ENCODE data around the gene FAM163B.
"Not testable (repeated sequence)": the region's sequence is repeated elsewhere in the genome, so short reads cannot be mapped to it uniquely, and the experiment has no call there.

FAM163B gene

DNA sequence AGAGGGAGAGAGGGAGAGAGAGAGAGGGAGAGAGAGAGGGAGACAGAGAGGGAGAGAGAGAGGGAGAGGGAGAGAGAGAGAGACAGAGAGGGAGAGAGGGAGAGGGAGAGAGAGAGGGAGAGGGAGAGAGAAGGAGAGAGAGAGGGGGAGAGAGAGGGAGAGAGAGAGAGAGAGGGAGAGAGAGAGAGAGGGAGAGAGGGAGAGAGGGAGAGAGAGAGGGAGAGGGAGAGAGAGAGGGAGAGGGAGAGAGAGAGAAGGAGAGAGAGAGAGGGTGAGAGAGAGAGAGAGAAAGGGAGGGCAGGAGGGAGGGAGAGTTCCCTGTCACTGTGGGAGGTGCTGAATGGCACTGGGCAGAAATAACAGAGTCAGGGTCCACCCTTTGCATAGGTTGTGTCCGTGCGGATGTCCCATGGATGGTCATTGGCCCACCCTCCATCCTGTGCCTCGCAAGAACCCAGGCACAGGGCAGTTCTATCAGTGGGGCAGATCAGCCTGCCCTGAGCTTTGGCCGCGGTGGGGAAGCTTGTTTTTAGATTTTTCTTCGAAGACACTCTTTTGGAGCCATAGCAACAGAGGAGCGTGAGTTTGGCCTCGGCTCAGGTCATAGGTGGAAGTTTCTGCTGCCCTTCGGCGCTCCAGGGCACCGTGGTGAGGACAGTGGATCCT, 44.6 kb downstream of the FAM163B start:
- DNase-seq = no peak

DNA sequence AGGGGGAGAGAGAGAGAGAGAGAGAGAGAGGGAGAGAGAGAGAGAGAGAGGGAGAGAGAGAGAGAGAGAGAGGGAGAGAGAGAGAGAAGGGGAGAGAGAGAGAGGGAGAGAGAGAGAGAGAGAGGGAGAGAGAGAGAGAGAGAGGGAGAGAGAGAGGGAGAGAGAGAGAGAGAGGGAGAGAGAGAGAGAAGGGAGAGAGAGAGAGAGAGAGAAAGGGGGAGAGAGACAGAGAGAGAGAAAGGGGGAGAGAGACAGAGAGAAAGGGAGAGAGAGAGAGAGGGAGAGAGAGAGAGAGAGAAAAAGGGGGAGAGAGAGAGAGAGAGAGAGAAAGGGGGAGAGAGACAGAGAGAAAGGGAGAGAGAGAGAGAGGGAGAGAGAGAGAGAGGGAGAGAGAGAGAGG, 45.4 kb downstream of the FAM163B start:
- not testable (repeated sequence) for DNase-seq

DNA sequence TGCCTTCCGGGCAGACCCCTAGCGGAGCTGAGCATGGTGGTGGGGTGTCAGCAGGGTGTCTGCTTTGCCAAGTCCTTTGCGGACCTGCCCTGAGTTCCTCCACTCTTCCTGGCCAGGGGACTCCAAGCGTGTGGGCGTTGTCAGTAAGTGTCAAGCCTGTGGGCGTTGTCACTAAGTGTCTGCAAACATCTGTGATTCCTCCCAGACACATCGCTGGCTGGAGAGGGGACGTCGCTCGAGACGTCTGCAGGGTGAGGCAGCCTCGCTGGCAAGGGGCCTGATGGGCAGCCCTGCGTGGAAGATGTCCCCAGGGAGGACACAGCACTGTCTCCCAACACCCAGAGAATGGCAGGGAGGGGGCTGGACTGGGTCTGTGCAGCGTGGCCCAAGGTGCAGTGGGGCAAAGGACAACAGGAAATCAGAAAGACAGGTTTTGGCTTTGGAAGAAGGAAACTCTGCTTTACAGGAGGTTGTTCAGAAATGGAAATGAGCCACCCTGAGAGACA, 45.8 kb downstream of the FAM163B start:
- DNase-seq = no peak

DNA sequence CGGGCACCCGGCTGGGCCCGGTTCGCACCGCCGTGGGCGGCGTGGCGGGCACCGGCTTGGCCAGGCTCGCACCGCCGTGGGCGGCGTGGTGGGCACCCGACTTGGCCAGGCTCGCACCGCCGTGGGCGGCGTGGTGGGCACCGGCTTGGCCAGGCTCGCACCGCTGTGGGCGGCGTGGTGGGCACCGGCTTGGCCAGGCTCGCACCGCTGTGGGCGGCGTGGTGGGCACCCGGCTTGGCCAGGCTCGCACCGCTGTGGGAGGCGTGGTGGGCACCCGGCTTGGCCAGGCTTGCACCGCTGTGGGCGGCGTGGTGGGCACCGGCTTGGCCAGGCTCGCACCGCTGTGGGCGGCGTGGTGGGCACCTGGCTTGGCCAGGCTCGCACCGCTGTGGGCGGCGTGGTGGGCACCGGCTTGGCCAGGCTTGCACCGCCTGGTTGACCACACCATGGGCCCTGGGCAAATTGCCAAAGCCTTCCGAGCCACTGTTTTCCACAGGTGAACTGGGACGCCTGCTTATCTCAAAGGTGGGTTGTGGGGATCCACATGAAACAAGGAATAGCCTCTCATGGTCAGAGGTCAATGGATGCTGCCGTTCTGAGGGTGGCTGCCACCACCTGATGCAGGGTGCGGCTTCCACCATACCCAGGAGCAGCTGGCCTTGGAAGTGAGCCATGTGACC, 46.4 kb downstream of the FAM163B start:
- DNase-seq = no peak

DNA sequence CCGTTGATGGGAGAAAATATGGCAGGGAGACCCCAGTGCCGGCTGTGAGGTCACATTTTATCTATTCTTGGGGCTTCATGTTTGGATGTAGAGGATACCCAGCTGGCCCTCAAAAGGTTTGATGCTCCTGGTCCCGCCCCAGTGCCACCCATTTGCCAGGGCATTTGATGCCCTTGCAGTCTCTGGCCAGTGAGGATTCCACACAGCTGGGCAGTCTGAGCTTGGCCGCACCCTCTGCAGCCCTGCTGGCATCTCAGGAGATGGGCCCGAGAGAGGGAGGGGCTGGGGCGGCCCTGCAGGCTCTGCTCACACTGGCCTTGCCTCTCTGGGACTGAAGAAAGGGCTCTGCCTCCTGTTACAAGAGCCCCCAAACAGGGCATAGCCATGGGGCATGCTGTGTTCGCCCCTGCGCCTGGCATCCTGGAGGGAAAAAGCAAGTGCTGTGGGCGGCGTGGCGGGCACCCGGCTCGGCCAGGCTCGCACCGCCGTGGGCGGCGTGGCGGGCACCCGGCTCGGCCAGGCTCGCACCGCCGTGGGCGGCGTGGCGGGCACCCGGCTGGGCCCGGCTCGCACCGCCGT, 47.1 kb downstream of the FAM163B start:
- no peak for DNase-seq

DNA sequence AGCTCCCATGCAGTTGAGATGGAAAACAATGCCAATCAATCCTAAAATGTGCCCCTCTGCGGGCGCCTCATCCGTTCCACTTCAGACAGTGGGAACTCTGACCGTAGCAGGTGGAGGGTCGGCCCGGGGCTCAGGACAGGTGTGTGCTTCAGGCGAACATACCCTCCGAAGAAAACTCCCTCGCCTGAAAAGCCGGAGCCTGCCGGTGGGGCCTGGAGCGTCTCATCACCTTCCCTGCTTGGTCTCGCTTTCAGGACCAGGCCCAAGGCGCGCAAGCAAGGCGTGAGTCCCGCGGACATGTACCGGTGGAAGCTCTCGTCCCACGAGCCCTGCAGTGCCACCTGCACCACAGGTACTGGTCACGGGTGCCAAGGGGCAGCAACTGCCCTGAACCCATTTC, 48.2 kb downstream of the FAM163B start:
- no peak for DNase-seq

DNA sequence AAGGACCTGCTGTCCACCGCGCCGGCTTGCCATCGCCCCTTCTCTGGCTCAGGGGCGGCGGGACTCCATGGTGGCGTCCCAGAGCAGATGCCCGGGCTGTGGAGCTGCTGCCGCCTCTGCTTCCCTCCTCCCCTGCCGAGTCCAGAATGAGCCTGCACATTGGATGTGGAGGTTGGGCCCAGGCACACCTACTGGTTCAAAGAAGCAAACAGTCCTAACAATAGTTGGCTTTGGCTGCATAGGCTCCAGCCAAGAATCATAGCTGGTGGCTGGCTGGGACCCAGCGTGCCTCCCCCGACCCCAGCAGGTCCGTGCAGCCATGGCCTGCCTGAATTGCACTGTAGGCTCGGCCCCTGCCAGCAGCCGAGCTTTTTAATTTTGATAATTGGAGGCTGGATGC, 48.9 kb downstream of the FAM163B start:
- DNase-seq = no peak

DNA sequence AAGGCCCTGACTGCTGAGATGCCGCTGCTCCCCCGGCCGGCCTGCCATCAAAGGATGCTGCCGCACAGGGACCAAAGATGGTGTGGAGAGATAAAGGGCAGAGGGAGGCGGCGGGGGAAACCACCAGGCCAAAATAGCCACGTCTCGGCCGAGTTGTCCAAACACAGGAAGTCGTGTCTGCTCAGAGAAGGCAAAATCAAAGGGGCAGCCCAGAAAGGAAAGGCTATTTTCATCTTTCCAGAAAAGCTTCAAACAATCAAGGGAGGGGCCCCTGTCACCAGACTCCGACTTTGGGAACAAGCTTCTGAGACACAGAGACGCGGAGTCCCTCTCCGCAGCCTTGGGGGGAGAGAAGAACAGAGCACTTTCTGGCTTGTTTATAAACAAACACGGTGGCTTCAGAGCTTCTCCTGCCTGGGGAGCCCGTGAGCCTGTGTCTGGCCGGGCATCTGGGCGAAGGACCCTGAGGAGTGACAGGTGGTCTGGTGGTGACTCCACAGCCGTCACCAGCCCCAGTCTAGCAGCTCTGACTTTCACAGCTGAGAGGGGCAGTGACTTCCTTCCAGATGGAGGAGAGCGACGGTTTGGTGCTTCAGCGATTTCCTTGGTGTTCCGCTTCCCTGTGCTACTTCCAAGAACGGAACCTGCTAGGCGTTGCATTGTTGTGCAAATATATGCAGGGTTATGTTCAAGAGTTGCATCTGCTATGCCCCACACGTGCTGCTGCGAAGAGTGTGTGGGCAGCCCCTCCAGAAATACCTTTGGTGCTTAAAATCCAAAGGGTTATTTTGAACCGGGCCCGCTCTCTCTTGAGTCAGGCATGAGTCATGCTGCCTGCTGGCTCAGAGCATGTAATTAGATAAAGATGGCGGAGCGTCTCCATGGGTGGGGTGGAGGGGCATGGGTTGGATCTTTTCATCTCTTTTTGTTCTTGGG, 50.7 kb downstream of the FAM163B start:
- DNase-seq = no peak

DNA sequence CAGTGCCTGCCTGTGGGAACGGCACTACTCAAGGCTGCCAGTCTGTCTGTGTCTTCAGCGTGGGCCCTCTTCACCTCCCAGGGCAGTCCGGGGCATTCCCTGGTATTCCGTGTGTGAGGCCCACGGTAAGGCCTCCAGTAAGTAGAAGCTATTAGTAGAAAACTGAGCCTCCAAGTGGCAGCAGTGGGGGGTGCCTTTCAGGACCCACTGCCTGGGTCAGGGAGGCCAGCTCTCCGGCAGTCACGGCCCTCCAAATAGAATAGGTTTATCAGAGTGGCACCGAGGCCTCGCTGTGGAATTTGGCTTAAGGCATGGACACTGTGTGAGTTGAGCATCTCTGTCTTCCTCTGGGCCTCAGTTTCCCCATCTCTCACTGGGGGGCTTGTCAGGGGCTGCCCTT, 51.6 kb downstream of the FAM163B start:
- DNase-seq = no peak

DNA sequence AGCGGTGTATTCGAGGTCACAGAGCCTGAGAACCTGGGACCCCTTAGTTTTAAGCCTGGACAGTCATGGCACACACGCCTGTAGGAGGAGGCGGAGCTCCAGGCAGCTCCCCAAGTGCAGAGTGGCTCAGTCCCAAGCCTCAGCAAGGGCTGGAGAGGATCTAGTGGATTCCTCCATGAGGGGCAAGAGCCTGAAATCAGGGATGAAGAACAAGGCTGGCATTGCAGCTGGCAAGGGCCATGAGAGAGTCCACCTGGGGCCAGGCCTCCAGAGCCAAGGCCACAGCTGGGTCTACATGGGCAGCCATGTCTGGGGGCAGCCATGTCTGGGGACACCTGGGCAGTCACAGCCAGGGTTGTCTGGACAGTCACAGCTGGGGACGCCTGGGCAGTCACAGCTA, 52.8 kb downstream of the FAM163B start:
- no peak for DNase-seq

DNA sequence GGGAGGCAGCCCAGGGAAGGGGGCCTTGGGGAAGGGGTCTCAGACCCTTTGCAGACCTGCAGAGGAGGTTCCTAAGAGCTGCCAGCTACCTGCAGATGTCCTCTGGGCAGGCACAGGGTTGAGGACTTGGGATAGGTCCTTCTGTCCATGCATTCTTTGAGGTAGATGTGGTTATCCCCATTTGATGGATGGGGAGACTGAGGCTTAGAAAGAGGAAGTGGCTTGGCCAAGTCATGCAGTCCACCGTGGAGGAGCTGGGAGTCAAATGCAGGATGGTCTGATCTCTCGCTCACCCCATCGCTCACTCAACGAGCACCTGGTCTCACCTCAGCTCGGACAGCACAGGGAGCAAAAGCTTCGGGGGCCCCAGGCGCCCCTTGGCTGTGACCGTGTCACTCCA, 54.5 kb downstream of the FAM163B start:
- DNase-seq = no peak

DNA sequence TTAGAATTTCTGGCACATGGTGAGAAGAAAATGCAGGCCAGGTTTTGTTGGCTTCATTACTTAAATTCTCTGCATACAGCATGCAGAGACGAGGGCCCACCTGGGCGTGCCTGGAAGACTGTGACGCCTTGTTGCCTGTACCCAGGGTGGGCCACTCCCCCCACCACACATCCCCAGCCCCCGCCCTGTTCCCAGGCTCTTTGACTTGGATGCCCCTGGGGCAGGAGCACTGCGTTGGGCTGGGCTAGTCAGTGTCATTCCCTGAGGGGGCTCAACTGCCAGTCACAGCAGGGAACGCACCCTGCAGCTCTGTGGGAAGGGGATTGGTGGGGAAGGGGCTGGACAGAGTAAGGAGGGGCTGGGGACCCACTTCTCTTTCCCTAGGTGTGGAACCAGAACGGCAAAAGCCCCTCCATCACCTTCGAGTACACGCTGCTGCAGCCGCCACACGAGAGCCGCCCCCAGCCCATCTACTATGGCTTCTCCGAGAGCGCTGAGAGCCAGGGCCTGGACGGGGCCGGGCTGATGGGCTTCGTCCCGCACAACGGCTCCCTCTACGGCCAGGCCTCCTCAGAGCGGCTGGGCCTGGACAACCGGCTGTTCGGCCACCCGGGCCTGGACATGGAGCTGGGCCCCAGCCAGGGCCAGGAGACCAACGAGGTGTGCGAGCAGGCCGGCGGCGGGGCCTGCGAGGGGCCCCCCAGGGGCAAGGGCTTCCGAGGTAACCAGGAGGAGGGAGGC, 55.0 kb downstream of the FAM163B start:
- DNase-seq = no peak

DNA sequence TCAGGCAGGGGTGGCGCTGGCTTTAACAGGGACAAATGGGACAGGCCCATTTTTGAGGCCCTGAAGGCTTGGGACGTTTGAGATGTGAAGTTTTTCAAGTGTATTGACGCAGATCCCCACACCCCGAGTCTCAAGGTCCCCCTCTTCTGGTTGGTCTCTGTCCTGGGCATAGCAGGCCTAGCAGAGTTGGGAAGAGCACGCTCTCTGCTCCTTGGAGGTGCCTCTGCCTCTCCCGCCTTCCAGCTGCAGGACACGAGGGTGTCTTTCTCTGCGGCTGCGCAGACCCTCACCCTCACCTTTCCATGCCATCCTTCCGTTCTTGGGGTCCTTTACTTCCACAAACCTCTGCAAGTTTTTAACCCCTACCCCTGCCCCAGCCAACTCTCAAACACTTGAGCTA, 56.1 kb downstream of the FAM163B start:
- DNase-seq = no peak

DNA sequence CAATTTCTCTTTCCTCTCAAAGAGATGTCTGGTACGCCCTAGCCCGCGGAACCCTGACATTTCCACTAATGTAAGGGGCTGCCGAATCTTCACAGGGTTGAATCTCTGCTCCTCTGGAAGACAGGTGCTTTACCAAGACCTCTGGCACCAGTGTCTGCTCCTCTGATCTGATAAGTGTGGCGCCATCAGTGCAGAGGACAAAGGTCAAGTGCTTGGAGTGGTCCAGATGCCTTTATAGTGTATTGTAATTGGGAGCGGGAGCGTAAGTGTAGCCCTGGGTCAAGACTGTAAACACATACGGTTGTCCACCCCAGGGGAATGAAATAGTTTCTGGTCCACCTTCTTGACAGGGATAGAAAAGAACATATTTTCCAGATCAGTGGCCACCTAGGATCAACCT, 57.0 kb downstream of the FAM163B start:
- no peak for DNase-seq

DNA sequence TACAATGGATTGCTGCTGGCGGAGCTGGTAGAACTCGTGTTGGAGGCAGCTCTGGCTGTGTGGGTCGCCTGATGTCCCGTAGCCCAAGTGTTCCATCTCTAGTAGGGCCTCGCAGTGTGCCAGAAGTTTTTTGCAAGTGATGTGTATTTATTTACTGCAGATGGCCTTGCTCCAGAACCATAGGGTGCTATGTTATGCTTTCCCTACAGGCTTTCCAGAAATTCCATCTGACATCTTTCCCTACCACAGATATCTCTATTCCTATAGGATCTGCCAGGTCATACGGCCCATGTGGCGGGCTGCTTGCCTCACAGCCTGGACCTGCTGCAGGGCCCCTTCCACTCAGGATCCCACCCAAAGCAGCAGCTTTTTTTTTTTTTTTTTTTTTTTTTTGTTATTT, 57.7 kb downstream of the FAM163B start:
- DNase-seq = no peak

DNA sequence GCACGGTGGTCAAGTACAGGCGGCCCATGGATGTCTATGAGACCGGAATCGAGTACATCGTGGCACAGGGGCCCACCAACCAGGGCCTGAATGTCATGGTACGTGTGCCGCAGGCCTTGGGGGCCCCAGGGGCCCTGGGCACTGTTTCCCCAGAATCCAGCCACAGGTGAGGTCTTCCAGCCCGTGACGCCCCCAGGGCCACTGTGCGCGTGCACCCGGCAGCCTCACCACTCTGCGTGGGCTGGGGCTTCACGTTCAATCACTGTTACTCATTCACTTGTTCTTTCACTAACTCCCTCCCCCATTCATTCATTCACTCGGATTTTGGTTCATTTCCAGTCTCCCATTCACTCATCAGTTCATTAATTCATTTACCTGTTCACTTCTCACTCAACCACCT, 62.1 kb downstream of the FAM163B start:
- DNase-seq = no peak

DNA sequence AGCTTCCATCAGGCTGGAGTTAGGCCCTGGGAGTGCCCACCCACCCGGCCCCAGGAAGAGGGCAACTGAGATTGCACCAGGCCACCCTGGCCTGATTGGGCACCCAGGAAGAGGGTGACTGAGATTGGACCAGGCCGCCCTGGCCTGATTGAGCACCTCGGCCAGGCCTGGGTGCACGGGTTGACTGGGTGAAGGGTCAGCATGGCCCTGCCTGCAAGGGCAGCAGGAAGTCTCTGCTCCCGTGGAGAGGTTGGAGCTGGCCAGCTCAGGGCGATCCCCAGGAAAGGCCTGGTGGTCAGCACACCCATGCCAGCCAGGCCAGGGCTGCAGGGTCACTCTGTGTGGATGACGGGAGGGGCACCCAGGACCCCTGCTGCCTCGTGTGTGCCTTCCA, 62.9 kb downstream of the FAM163B start:
- DNase-seq = no peak

DNA sequence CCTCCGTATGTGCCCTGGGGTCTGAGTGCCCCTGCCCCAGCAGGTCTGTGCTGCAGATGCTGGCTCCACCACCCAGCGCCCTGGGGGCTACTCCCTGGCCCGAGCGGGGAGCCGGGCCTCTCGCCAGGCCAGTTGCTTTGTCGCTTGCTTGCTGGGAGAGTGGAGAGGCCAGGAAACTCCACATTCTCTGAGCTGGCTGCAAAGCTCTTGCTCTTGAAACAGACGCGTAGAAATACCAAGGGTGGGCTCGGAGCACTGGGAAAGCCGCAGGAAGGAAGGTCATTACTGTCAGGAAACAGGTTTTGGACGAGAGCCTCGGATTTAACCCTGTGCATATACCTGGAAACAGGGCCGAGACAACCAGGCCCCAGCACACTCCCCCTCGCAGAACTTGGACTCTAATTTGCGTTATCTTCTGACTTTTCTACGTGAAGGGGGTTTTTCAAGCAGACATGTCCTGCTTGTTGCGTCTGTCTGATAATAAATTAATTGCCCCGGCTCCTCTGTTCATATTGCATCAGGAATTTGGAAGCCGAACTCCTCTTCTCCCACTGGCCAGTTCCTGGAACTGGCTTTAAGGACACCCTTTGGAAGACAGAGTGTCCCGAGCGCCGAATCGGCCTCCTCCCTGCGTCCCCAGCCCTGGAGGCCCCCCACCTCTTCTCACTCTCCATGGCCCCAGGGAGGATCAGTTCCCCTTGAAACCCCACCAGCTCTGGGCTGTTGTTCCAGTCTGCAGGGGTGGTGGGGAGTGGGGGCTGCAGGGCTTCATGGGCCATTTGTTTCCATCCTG, 63.5 kb downstream of the FAM163B start:
- no peak for DNase-seq

DNA sequence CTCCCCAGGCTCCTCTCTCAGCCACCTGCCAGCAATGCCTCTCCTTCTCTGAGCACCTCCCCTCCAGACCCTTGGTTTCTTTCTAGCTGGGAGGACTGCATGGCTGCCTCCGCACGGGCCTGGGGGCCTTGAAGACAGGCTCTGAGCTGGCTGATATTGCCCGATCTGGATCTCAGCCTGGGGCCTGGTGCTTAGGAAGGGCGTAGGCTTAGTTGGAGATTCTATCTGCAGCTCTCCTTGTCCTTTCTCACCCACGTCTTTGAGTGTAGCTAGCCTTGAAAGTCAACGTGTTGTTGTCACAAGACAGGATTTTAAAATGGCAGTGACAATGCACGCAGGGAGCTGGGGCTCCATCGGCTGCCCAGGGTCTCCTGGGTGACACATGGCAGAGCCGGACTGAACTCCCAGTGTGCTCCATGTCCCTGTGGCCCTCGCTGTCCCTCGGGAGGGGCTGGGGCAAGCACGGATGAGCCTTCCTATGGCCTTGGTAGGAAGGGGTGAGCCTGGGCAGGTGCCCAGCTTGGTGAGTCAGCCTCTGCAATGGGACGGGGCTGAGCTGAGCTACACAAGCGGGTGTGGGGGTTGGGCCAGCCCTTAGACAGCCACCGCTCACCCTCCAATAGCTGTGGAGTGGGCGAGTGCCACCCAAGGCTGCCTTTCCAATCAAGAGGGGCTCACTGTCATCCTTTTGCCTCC, 65.3 kb downstream of the FAM163B start:
- no peak for DNase-seq

DNA sequence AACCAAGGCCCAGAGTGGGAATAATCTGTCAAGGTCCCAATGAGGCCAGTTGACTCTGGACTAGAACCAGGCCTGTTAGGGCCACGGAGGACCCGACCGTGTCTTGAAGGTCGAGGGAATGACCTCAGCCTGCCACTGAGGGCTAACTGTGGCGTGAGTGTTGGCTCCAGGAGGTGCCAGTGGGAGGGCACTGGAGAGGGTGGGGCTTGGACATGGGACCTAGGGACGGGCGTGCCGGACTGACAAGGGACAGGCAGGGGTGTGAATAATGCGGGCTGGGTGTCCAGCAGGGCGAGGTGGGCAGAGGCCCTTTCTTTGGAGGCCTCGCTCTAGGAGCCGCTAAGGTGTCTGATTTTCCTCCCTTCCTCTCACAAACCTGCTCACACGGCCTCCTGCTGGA, 67.2 kb downstream of the FAM163B start:
- no peak for DNase-seq

DNA sequence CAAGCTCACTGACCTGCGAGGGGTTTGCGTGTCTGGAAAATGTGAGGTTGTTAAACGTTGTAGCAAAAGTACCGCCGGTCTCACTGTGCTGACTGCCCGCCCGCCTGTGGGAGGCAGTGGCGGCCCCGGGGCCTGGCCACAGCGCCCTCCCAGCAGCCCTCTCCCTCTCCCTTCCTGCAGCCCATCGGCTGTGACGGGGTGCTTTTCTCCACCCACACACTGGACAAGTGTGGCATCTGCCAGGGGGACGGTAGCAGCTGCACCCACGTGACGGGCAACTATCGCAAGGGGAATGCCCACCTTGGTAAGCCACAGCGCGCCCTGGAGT, 68.5 kb downstream of the FAM163B start:
- DNase-seq = no peak

Data from NCI-H526 (cell line).